Measurements from ENCODE around the gene ZSWIM8. TPM values are rescaled to one million over a fixed set of nuclear protein-coding genes. Genes with fewer than 3 reads are reported as not detected.
"Not testable (repeated sequence)": the region's sequence is repeated elsewhere in the genome, so short reads cannot be mapped to it uniquely, and the experiment has no call there.

The ZSWIM8 gene, protein sequence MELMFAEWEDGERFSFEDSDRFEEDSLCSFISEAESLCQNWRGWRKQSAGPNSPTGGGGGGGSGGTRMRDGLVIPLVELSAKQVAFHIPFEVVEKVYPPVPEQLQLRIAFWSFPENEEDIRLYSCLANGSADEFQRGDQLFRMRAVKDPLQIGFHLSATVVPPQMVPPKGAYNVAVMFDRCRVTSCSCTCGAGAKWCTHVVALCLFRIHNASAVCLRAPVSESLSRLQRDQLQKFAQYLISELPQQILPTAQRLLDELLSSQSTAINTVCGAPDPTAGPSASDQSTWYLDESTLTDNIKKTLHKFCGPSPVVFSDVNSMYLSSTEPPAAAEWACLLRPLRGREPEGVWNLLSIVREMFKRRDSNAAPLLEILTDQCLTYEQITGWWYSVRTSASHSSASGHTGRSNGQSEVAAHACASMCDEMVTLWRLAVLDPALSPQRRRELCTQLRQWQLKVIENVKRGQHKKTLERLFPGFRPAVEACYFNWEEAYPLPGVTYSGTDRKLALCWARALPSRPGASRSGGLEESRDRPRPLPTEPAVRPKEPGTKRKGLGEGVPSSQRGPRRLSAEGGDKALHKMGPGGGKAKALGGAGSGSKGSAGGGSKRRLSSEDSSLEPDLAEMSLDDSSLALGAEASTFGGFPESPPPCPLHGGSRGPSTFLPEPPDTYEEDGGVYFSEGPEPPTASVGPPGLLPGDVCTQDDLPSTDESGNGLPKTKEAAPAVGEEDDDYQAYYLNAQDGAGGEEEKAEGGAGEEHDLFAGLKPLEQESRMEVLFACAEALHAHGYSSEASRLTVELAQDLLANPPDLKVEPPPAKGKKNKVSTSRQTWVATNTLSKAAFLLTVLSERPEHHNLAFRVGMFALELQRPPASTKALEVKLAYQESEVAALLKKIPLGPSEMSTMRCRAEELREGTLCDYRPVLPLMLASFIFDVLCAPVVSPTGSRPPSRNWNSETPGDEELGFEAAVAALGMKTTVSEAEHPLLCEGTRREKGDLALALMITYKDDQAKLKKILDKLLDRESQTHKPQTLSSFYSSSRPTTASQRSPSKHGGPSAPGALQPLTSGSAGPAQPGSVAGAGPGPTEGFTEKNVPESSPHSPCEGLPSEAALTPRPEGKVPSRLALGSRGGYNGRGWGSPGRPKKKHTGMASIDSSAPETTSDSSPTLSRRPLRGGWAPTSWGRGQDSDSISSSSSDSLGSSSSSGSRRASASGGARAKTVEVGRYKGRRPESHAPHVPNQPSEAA (N-terminal part only)
- total RNA-seq (100 to 1,000 TPM in 3 of 5 donors, 10 to 100 TPM in 2; 43.4 to 325 (median 101) TPM), polyA plus RNA-seq (100 to 1,000 TPM in 1 of 3 donors, 10 to 100 TPM in 2; 53.4 to 121 (median 57.7) TPM)
- long read RNA-seq, donor 1, partial matches to known transcripts = 0 of 5 reads
- long read RNA-seq, donor 1, other reads (novel, unspliced or antisense) = 0 of 5 reads
- long read RNA-seq, donor 2, transcript ZSWIM8-209 (2 exons, 466 nt) = major isoform, 12 of 14 reads
- long read RNA-seq, donor 2, partial matches to known transcripts = 0 of 14 reads
- long read RNA-seq, donor 2, other reads (novel, unspliced or antisense) = 0 of 14 reads
- long read RNA-seq, donor 3, transcript ZSWIM8-209 (2 exons, 466 nt) = major isoform, 5 of 6 reads
- long read RNA-seq, donor 3, partial matches to known transcripts = 0 of 6 reads
- long read RNA-seq, donor 3, other reads (novel, unspliced or antisense) = 0 of 6 reads
- long read RNA-seq, donor 4 = 0 reads
- long read RNA-seq, donor 5, partial matches to known transcripts = 7 of 13 reads
- long read RNA-seq, donor 5, other reads (novel, unspliced or antisense) = 0 of 13 reads
- long read RNA-seq, donor 6, transcript ZSWIM8-209 (2 exons, 466 nt) = major isoform, 18 of 27 reads
- long read RNA-seq, donor 6, partial matches to known transcripts = 6 of 27 reads
- long read RNA-seq, donor 6, other reads (novel, unspliced or antisense) = 0 of 27 reads
- long read RNA-seq, donor 7, transcript ZSWIM8-209 (2 exons, 466 nt) = major isoform, 9 of 18 reads
- long read RNA-seq, donor 7, partial matches to known transcripts = 8 of 18 reads
- long read RNA-seq, donor 7, other reads (novel, unspliced or antisense) = 0 of 18 reads
- long read RNA-seq, donor 8, partial matches to known transcripts = 0 of 5 reads
- long read RNA-seq, donor 8, other reads (novel, unspliced or antisense) = 0 of 5 reads
- long read RNA-seq, donor 9, partial matches to known transcripts = 0 of 3 reads
- long read RNA-seq, donor 9, other reads (novel, unspliced or antisense) = 0 of 3 reads
- long read RNA-seq, donor 10, partial matches to known transcripts = 0 of 4 reads
- long read RNA-seq, donor 10, other reads (novel, unspliced or antisense) = 0 of 4 reads

DNA sequence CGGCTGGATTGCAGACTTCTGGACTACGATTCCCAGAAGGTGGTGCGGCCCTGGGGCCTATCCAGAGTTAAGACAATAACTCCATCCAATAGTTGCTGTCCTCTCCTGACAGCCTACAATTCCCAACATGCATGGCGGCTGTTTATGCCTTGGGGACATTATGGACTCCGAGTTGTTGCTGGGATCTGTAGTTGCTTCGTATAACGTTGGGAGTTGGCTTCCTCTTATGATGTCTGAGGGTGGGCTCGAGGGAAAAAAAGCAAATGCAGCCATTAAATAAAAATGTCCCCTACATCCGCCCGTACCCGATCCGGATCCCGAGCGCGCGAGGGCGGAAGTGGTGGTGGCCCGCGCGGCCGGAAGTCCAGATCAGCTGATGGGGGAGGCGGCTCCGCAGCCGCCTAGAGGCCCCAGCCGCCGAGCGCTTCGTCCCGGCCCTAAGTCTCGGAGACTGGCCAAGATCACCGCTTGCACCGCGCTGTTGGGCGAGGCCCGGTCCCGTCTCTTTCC is at the start of gene ZSWIM8:
TSS of gene ZSWIM8 (plus strand) at position 396 of the 510 bp plus-strand sequence. CDS start 273 bp downstream, outside the sequence.
- 0 to 1% (median 0%) methylated on average over 7 to 36 of the region's 36 CpGs for WGBS, 5 donors
- no peak for TF ChIP-seq POLR2A (IDR thresholded peaks at IDR 0.05)
- TF ChIP-seq EP300 (IDR thresholded peaks at IDR 0.05) = no peak
- peak; percentile 61 to 84 (median 74) for TF ChIP-seq POLR2AphosphoS5 (IDR thresholded peaks at IDR 0.05)
- H3K36me3 ChIP-seq = peaks cover 16 to 22% (median 19%) of the 10 kb centered on the region in 4 donors
- intact Hi-C loops (cut with DNase I; ENCODE audit: low total_unique reads) = no loop called here
- no peaks in the 10 kb centered on the region for H3K9me3 ChIP-seq
- peaks cover 52 to 75% (median 66%) of the 10 kb centered on the region in 4 donors for H3K4me1 ChIP-seq
- peak within 1 kb of the TSS; percentile 78 to 94 (median 90) for H3K27ac ChIP-seq
- peak within 1 kb of the TSS; percentile 82 to 97 (median 95) for H3K4me3 ChIP-seq
- no peaks in the 10 kb centered on the region for H3K27me3 ChIP-seq
- peak; percentile 86 to 98 for DNase-seq

DNA sequence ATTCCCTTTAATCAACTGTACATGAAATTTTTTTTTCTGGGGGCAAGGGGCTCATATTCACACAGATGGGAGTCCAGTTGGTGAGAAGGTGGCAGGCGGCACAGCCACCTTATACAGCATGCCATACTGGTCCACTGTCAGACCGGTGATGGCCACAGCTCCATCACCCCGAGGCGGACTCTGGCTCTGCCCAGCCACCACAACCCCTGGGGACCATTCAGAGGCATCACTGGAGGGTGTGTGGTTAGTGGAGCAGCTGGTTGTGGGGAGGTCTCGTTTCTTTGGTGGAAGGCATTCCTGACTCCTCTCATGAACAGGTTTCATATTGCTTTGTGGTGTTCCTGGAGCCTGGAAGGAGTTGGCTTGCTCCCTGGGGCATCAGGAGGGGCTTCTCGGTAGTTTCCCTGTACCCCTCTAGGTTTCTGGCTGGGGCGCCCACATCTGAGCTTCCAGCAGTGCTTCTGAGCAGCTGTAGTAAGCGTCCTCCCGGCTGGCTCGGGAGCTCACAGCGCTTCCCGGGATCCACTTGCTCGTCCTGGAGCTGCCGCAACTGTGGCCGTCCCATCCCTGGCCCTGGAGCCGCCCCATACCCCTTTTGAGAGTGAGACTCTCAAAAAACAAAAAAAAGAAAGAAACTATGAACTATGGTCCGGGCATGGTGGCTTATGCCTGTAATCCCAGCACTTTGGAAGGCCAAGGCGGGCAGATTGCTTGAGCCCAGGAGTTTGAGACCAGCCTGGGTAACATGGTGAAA is 44.7 kb upstream of the ZSWIM8 start:
- DNase-seq; H3K27me3 ChIP-seq; H3K4me3 ChIP-seq; intact Hi-C loops (cut with DNase I; ENCODE audit: low total_unique reads); H3K9me3 ChIP-seq: not testable (repeated sequence)
- 95 to 97% (median 96%) methylated on average over 17 to 18 of the region's 18 CpGs for WGBS, 5 donors
- peaks cover 17 to 37% (median 31%) of the 10 kb centered on the region in 4 donors for H3K4me1 ChIP-seq
- H3K27ac ChIP-seq = peak overlapping the region in 2 of 5 donors; percentile 24 to 28
- H3K36me3 ChIP-seq = peaks cover 2 to 35% (median 25%) of the 10 kb centered on the region in 4 donors

DNA sequence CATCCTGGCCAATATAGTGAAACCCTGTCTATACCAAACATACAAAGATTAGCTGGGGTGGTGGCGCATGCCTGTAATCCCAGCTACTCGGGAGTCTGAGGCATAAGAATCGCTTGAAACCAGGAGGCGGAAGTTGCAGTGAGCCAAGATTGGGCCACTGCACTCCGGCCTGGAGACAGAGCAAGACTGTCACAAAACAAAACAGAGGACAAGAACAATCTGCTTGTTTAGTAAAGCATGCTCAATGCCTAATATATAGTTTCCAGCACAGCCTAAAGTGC is 43.0 kb upstream of the ZSWIM8 start:
- Histone ChIP-seq H3K4me3 (no peak overlapping the region), H3K27me3 (no peaks in the 10 kb centered on the region), H3K36me3 (peaks cover 7 to 36% (median 27%) of the 10 kb centered on the region in 4 donors), H3K27ac (peak overlapping the region in 3 of 5 donors; percentile 90 to 96 (median 93)), H3K4me1 (peaks cover 20 to 54% (median 46%) of the 10 kb centered on the region in 4 donors), H3K9me3 (no peaks in the 10 kb centered on the region)
- no peak for DNase-seq
- 91 to 96% (median 93%) methylated on average over 5 of the region's 5 CpGs for WGBS, 5 donors
- intact Hi-C loops (cut with DNase I; ENCODE audit: low total_unique reads) = no loop called here
- TF ChIP-seq, protein P1, sequence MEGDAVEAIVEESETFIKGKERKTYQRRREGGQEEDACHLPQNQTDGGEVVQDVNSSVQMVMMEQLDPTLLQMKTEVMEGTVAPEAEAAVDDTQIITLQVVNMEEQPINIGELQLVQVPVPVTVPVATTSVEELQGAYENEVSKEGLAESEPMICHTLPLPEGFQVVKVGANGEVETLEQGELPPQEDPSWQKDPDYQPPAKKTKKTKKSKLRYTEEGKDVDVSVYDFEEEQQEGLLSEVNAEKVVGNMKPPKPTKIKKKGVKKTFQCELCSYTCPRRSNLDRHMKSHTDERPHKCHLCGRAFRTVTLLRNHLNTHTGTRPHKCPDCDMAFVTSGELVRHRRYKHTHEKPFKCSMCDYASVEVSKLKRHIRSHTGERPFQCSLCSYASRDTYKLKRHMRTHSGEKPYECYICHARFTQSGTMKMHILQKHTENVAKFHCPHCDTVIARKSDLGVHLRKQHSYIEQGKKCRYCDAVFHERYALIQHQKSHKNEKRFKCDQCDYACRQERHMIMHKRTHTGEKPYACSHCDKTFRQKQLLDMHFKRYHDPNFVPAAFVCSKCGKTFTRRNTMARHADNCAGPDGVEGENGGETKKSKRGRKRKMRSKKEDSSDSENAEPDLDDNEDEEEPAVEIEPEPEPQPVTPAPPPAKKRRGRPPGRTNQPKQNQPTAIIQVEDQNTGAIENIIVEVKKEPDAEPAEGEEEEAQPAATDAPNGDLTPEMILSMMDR (IDR thresholded peaks at IDR 0.05) = no peak
- no peak for TF ChIP-seq EP300 (IDR thresholded peaks at IDR 0.05)
- TF ChIP-seq POLR2A (IDR thresholded peaks at IDR 0.05) = no peak
- no peak for TF ChIP-seq POLR2AphosphoS5 (IDR thresholded peaks at IDR 0.05)

Measured in stomach (tissue), 19 donors.